ENCODE data around the gene CLEC4A. TPM values are rescaled to one million over a fixed set of nuclear protein-coding genes. Genes with fewer than 3 reads are reported as not detected.
"Not testable (repeated sequence)": the region's sequence is repeated elsewhere in the genome, so short reads cannot be mapped to it uniquely, and the experiment has no call there.

Gene CLEC4A
- total RNA-seq, 1 experiment from 2014 or later, result not detected

- DNase-seq (ENCODE audit: low spot score), result not testable (repeated sequence)
Observed at GRCh38 chr12:8133636-8134397, 10.4 kb downstream of the CLEC4A start.

- DNase-seq (ENCODE audit: low spot score), result not testable (repeated sequence)
Observed at GRCh38 chr12:8134398-8134930, 11.0 kb downstream of the CLEC4A start.

DNA sequence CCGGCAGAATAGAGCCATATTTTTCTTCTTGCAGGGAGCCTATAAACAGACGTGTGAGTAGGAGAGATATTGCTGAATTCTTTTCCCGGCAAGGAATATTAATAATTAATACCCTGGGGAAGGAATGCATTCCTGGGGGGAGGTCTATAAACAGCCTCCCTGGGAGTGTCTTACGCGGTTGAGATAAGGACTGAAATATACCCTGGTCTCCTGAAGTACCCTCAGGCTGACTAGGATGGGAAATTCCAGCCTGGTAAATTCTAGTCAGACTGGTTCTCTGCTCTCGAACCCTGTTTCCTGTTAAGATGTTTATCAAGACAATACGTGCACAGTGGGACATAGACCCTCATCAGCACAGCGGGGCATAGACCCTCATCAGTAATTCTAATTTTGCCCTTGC is 18.2 kb downstream of the CLEC4A start:
- not testable (repeated sequence) for DNase-seq (ENCODE audit: low spot score)

- DNase-seq (ENCODE audit: low spot score), result no peak
Observed at GRCh38 chr12:8143261-8143660, 19.8 kb downstream of the CLEC4A start.

- DNase-seq (ENCODE audit: low spot score), result peak; percentile 76
Observed at GRCh38 chr12:8145754-8146441, 22.5 kb downstream of the CLEC4A start.

DNA sequence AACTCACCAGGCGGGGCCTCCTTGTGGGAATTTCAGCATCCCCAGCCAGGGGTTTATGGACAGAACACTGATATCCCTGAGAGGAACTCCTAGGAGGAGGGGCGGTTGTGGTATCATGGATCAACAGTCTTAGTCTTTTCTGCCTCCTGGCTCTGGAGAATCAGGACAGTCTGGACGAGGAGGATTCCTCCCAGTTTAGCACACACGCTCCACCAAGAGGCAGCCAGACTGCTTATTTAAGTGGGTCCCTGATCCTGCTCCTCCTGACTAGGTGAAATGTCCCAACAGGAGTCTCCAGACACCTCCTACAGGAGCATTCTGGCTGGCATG is 23.0 kb downstream of the CLEC4A start:
- no peak for DNase-seq (ENCODE audit: low spot score)

DNA sequence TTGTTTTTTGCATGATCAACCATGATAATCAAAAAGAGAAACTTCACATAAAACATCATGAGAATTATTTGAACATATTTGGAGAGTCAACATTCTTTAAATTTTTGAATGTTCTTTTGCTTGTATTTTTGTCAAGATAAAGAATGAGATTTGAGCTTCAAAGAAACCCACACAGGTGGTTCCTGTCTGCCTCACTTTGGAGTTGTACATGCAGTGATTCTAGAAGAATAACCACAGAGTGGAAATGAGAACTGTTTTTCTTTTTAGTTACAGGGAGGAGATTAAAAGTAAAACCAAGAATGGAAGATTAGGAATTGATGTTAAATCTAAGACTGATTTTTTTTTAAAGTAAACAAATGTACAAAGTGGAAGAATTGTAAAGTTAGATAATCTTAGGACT is 31.1 kb downstream of the CLEC4A start:
- DNase-seq (ENCODE audit: low spot score), result no peak

DNA sequence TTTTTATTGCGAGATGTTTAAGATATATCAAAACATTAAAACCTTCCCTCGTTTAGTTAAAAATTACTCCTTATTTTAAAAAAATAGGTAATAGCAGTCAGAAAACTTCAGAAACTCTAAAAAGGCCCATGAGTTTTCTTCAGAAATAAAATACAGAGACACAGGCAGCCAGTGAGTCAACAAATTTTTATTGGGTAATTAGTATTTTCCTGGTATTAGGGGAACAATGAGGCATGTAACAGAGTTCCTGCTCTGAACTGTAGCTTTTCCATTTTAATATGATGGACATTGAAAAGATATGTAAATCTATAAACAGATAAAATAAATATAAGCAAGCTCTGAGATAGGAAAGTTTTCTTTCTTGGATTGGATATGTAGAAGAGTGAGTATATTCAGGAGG is 33.0 kb downstream of the CLEC4A start:
- no peak for DNase-seq (ENCODE audit: low spot score)

- DNase-seq (ENCODE audit: low spot score), result peak; percentile 68
Observed at GRCh38 chr12:8156845-8157244, 33.4 kb downstream of the CLEC4A start, which contains the start of gene ZNF705A. Gene ZNF705A (plus strand): TSS chr12:8157015. CDS start chr12:8172626, 15,611 bp downstream.

GRCh38 chr12:8157484-8158198 is 34.2 kb downstream of the CLEC4A start:
- no peak for DNase-seq (ENCODE audit: low spot score)

DNA sequence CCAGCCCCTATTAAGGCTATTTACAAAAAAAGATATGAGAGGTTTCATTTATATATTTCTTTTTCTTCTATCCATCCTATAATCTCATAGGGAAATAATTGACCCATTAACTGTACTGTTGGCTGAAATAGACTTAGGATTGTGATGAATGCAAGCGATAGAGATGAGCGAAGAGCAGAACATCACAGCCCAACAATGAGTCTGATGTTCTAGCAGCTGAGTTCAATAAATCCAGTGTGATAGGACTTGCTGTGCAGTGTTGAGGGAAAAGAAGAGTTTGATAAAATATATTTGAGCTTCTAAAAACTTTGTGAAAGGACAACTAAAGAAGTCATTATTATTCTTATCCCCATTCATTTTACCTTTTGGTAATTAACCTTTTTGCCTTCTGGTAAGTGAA is 49.5 kb downstream of the CLEC4A start:
- DNase-seq (ENCODE audit: low spot score), result not testable (repeated sequence)

- peak; percentile 81 for DNase-seq (ENCODE audit: low spot score)
Observed at GRCh38 chr12:8179989-8180585, 56.7 kb downstream of the CLEC4A start.

DNA sequence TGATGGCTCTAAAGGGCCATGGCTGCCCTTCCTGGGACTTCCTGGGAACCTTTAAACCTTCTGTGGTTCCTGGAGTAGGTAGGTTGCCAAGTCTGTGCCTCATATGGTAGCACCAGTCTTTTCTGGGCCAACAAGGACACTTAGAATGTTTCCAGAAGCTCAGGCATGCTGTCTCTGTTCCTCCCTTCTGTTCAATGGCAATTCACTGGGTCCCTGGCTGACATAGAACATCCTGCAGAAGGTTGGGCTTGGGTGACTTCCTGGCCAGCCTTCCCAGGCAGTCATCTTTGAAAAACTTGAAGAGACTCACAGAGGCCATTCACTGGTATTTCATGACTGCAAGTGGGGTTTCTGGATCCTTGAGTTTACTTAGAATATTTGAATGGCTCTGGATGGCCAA is 57.9 kb downstream of the CLEC4A start:
- DNase-seq (ENCODE audit: low spot score), result not testable (repeated sequence)

DNA sequence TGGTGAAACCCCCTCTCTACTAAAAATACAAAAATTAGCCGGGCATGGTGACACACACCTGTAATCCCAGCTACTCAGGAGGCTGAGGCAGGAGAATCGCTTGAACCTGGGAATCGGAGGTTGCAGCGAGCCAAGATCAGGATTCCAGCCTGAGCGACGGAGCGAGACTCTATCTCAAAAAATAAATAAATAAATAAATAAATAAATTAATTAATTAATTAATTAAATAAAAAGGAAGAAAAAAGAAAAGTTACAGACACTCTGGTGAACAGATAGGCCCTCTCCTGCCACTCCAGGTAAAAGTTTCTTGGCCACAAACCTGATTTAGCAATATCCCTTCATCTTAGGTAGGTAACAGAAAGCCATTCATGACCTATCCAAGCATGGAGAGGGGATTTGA is 59.5 kb downstream of the CLEC4A start:
- not testable (repeated sequence) for DNase-seq (ENCODE audit: low spot score)

- DNase-seq (ENCODE audit: low spot score), result not testable (repeated sequence)
Observed at GRCh38 chr12:8183346-8183745, 59.9 kb downstream of the CLEC4A start.

DNA sequence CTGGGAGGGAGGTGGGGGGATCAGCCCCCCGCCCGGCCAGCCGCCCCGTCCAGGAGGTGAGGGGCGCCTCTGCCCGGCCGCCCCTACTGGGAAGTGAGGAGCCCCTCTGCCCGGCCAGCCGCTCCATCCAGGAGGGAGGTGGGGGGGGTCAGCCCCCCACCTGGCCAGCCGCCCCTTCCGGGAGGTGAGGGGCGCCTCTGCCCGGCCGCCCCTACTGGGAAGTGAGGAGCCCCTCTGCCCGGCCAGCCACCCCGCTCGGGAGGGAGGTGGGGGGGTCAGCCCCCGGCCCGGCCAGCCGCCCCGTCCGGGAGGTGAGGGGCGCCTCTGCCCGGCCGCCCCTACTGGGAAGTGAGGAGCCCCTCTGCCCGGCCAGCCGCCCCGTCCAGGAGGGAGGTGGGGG is 60.8 kb downstream of the CLEC4A start:
- not testable (repeated sequence) for DNase-seq (ENCODE audit: low spot score)

GRCh38 chr12:8188088-8188487 is 64.7 kb downstream of the CLEC4A start:
- not testable (repeated sequence) for DNase-seq (ENCODE audit: low spot score)

Other genes starting within 250 kb of the CLEC4A start
- gene SLC2A3, start 187.4 kb upstream of the CLEC4A start, total RNA-seq (2014; rRNA removed; shearing (Covaris generic)), result 42.8 and 51.9 TPM in 2 replicates
- 5.9 and 6.2 TPM in 2 replicates for gene FOXJ2, start 90.9 kb upstream of the CLEC4A start, total RNA-seq (2014; rRNA removed; shearing (Covaris generic))
- gene C3AR1, start 57.3 kb upstream of the CLEC4A start, total RNA-seq (2014; rRNA removed; shearing (Covaris generic)), result 0.95 and 1.8 TPM in 2 replicates
- gene NECAP1, start 41.3 kb upstream of the CLEC4A start, total RNA-seq (2014; rRNA removed; shearing (Covaris generic)), result 34.7 and 50.5 TPM in 2 replicates
- gene ZNF705A, start 33.4 kb downstream of the CLEC4A start, total RNA-seq (2014; rRNA removed; shearing (Covaris generic)), result not detected in 2 replicates
- not detected in 2 replicates for gene FAM90A1, start 104.0 kb downstream of the CLEC4A start, total RNA-seq (2014; rRNA removed; shearing (Covaris generic))

All from H4 (cell line).